Liver (tissue), 9 donors: ENCODE data around the gene RPLP2. TPM values are rescaled to one million over a fixed set of nuclear protein-coding genes. Genes with fewer than 3 reads are reported as not detected.

ENCODE experiments used
- DNase-seq: peaks from one replicate; pipeline ENCODE4 v3.0.0-alpha.2; 2017; ENCODE audit warnings: low spot score
- H3K27ac ChIP-seq, 2 donors: one replicate each; pipeline ENCODE4 v1.7.0; 2013; ENCODE audit warnings: inconsistent platforms in 2 of 2, low read length in 2 of 2, control low read depth in 1 of 2, low read depth in 1 of 2, mild to moderate bottlenecking in 1 of 2
- H3K27me3 ChIP-seq, 4 donors: one replicate each; pipeline versions ENCODE4 v1.6.1 to v1.7.0; 2013; ENCODE audit warnings: low read length in 3 of 4, inconsistent platforms in 1 of 4, mild to moderate bottlenecking in 1 of 4, moderate library complexity in 1 of 4; ENCODE audit not compliant: control insufficient read depth in 4 of 4, insufficient read depth in 4 of 4
- H3K36me3 ChIP-seq, 4 donors: one replicate each; pipeline versions ENCODE4 v1.6.1 to v1.7.0; 2013; ENCODE audit warnings: low read length in 3 of 4, mild to moderate bottlenecking in 3 of 4, low read depth in 1 of 4, moderate library complexity in 1 of 4; ENCODE audit not compliant: control insufficient read depth in 4 of 4, insufficient read depth in 3 of 4
- H3K4me1 ChIP-seq, 4 donors: one replicate each; pipeline versions ENCODE4 v1.6.1 to v1.7.0; 2013; ENCODE audit warnings: low read length in 3 of 4, mild to moderate bottlenecking in 3 of 4, moderate library complexity in 1 of 4; ENCODE audit not compliant: control insufficient read depth in 4 of 4, insufficient read depth in 4 of 4
- H3K4me3 ChIP-seq, 3 donors: one replicate each; pipeline versions ENCODE4 v1.6.1 to v1.7.0; 2013; ENCODE audit warnings: low read length in 3 of 3, control low read depth in 1 of 3, low read depth in 1 of 3, mild to moderate bottlenecking in 1 of 3
- H3K9ac ChIP-seq, 2 donors: one replicate each; pipeline ENCODE4 v1.7.0; 2013; ENCODE audit warnings: low read length in 2 of 2, mild to moderate bottlenecking in 2 of 2, moderate library complexity in 2 of 2, control low read depth in 1 of 2, low read depth in 1 of 2
- H3K9me3 ChIP-seq, 4 donors: one replicate each; pipeline versions ENCODE4 v1.6.1 to v1.7.0; 2013; ENCODE audit warnings: low read length in 3 of 4; ENCODE audit not compliant: control insufficient read depth in 4 of 4
- ATF3 ChIP-seq: IDR thresholded peaks from 2 replicates; pipeline ENCODE4 v1.6.1; 2016; ENCODE audit warnings: antibody characterized with exemption
- CTCF ChIP-seq: fragments of 150-350 bp; IDR thresholded peaks from 2 replicates; pipeline ENCODE4 v1.5.1; 2017; ENCODE audit warnings: improper control_type of control experiment, low read depth, low read length; ENCODE audit not compliant: missing input control
- EGR1 ChIP-seq, 2 donors: IDR thresholded peaks; 2 replicates each; pipeline ENCODE4 v1.6.1; 2016 to 2018; ENCODE audit warnings: antibody characterized with exemption in 2 of 2, low read depth in 2 of 2
- FOXA1 ChIP-seq: IDR thresholded peaks from 2 replicates; pipeline ENCODE4 v1.6.1; 2016; ENCODE audit warnings: antibody characterized with exemption
- FOXA2 ChIP-seq: IDR thresholded peaks from 2 replicates; pipeline ENCODE4 v1.6.1; 2016; ENCODE audit warnings: antibody characterized with exemption
- GABPA ChIP-seq, 2 donors: IDR thresholded peaks in 1 of 2; conservative IDR thresholded peaks in 1 of 2; 2 replicates each; pipeline ENCODE4 v1.6.1; 2016; ENCODE audit warnings: antibody characterized with exemption in 2 of 2, mild to moderate bottlenecking in 1 of 2, moderate library complexity in 1 of 2
- HNF4A ChIP-seq, 2 donors: conservative IDR thresholded peaks; 2 replicates each; pipeline ENCODE4 v1.6.1; 2016; ENCODE audit warnings: antibody characterized with exemption in 2 of 2, mild to moderate bottlenecking in 2 of 2
- HNF4G ChIP-seq: IDR thresholded peaks from 2 replicates; pipeline ENCODE4 v1.6.1; 2016; ENCODE audit warnings: antibody characterized with exemption
- JUND ChIP-seq, 2 donors: IDR thresholded peaks; 2 replicates each; pipeline ENCODE4 v1.6.1; 2016; ENCODE audit warnings: antibody characterized with exemption in 2 of 2
- MAX ChIP-seq: IDR thresholded peaks from 2 replicates; pipeline ENCODE4 v1.6.1; 2016; ENCODE audit warnings: antibody characterized with exemption
- NR2F2 ChIP-seq: IDR thresholded peaks from 2 replicates; pipeline ENCODE4 v1.6.1; 2016; ENCODE audit warnings: antibody characterized with exemption
- RAD21 ChIP-seq, 2 donors: IDR thresholded peaks; 2 replicates each; pipeline ENCODE4 v1.6.1; 2016; ENCODE audit warnings: antibody characterized with exemption in 2 of 2, mild to moderate bottlenecking in 2 of 2
- REST ChIP-seq: IDR thresholded peaks from 2 replicates; pipeline ENCODE4 v1.6.1; 2016; ENCODE audit warnings: antibody characterized with exemption, mild to moderate bottlenecking
- RXRA ChIP-seq, 2 donors: IDR thresholded peaks; 2 replicates each; pipeline ENCODE4 v1.6.1; 2017 to 2018; ENCODE audit warnings: antibody characterized with exemption in 2 of 2, mild to moderate bottlenecking in 1 of 2
- SP1 ChIP-seq: IDR thresholded peaks from 2 replicates; pipeline ENCODE4 v1.6.1; 2018; ENCODE audit warnings: antibody characterized with exemption, mild to moderate bottlenecking
- TAF1 ChIP-seq: conservative IDR thresholded peaks from 2 replicates; pipeline ENCODE4 v1.6.1; 2016; ENCODE audit warnings: antibody characterized with exemption, mild to moderate bottlenecking
- YY1 ChIP-seq: IDR thresholded peaks from 2 replicates; pipeline ENCODE4 v1.6.1; 2016; ENCODE audit warnings: antibody characterized with exemption, mild to moderate bottlenecking
- ZBTB33 ChIP-seq: IDR thresholded peaks from 2 replicates; pipeline ENCODE4 v1.6.1; 2016; ENCODE audit warnings: antibody characterized with exemption
- WGBS: extraction: QIAGEN DNeasy Blood & Tissue Kit; methylation state at CpG from one replicate; pipeline ENCODE4 v1.1.7; 2013; 5-methylcytosine and 5-hydroxymethylcytosine counted together
- polyA plus RNA-seq, 2 donors: library from polyadenylated mRNA; stranded (reverse) in 1 of 2; unstranded in 1 of 2; fragments of 200-250 nt in 1 of 2; fragments of >200 nt in 1 of 2; fragmentation: Nextera tagmentation in 1 of 2; extraction: Ambion mirVana in 1 of 2; gene quantifications; one replicate each; pipeline versions ENCODE4 v1.2.1 to v1.2.3, GENCODE V29; 2013 to 2015
- total RNA-seq, 2 donors: library from RNA; depleted of rRNA; stranded (reverse); fragments of >200 nt; gene quantifications; one replicate each; pipeline ENCODE4 v1.2.3, GENCODE V29; 2014
- donor health status: healthy.
- donor health status: healthy.
- donor health status: healthy.
- donor health status: healthy.
- donor health status: healthy.

Gene RPLP2
- total and polyA plus RNA-seq, 4 donors, result 59.8 to 476 (median 285) TPM

- WGBS, result 94% methylated on average over 12 of the region's 12 CpGs
- DNase-seq, result no peak
- TF ChIP-seq RAD21 (IDR thresholded peaks at IDR 0.05), result no peak
- H3K27me3 ChIP-seq, result no peaks in the 10 kb centered on the region
- H3K4me3 ChIP-seq, result no peak overlapping the region
- no peaks in the 10 kb centered on the region for H3K36me3 ChIP-seq
- H3K9ac ChIP-seq, result no peak overlapping the region
- H3K9me3 ChIP-seq, result no peaks in the 10 kb centered on the region
- H3K27ac ChIP-seq, result no peak overlapping the region
- peaks cover 0 to 7% (median 3%) of the 10 kb centered on the region in 4 donors for H3K4me1 ChIP-seq
Observed at GRCh38 chr11:855796-856195, 46.0 kb downstream of the RPLP2 start.

GRCh38 chr11:856397-856796 is 46.6 kb downstream of the RPLP2 start:
- no peak for DNase-seq
- Histone ChIP-seq H3K9ac (no peak overlapping the region), H3K9me3 (no peaks in the 10 kb centered on the region), H3K4me3 (no peak overlapping the region), H3K36me3 (no peaks in the 10 kb centered on the region), H3K4me1 (peaks cover 0 to 7% (median 3%) of the 10 kb centered on the region in 4 donors), H3K27me3 (no peaks in the 10 kb centered on the region), H3K27ac (no peak overlapping the region)
- TF ChIP-seq REST (no peak), JUND (IDR thresholded peaks at IDR 0.05) (no peak), EGR1 (IDR thresholded peaks at IDR 0.05; ENCODE audit: low read depth in 2 of 2) (no peak), YY1 (no peak), SP1 (no peak), TAF1 (no peak), FOXA1 (no peak), FOXA2 (no peak), RXRA (IDR thresholded peaks at IDR 0.05) (no peak), RAD21 (IDR thresholded peaks at IDR 0.05) (no peak), CTCF (no peak), GABPA (IDR thresholded peaks at IDR 0.05 in 1 of 2, conservative IDR thresholded peaks at IDR 0.05 in 1 of 2) (no peak), HNF4A (conservative IDR thresholded peaks at IDR 0.05) (no peak), HNF4G (no peak), ZBTB33 (no peak), MAX (no peak), NR2F2 (no peak), ATF3 (no peak)
- WGBS, result 74% methylated on average over 8 of the region's 8 CpGs
